Retina (tissue), 1 donor: Measurements from ENCODE around the gene SPATA6L.

Experiments used
- DNase-seq: peaks from one replicate; pipeline ENCODE4 v3.0.0-alpha.2; 2016

Gene SPATA6L

GRCh38 chr9:4581861-4582565 lies 84.3 kb downstream of the SPATA6L start:
- no peak for DNase-seq

- DNase-seq = peak; percentile 6
Observed at GRCh38 chr9:4581035-4581760, 85.1 kb downstream of the SPATA6L start.

GRCh38 chr9:4579001-4579400 lies 87.3 kb downstream of the SPATA6L start:
- no peak for DNase-seq

- DNase-seq = no peak
Observed at GRCh38 chr9:4576448-4576847, 89.8 kb downstream of the SPATA6L start.

- no peak for DNase-seq
Observed at GRCh38 chr9:4575997-4576396, 90.3 kb downstream of the SPATA6L start.

- DNase-seq = no peak
Observed at GRCh38 chr9:4574657-4575243, 91.5 kb downstream of the SPATA6L start.

GRCh38 chr9:4573634-4574389 lies 92.5 kb downstream of the SPATA6L start:
- DNase-seq = no peak

GRCh38 chr9:4573176-4573575 lies 93.1 kb downstream of the SPATA6L start:
- no peak for DNase-seq

GRCh38 chr9:4572184-4572826 lies 94.0 kb downstream of the SPATA6L start:
- no peak for DNase-seq

- no peak for DNase-seq
Observed at GRCh38 chr9:4569101-4569500, 97.2 kb downstream of the SPATA6L start.

GRCh38 chr9:4567601-4568000 lies 98.7 kb downstream of the SPATA6L start:
- no peak for DNase-seq

- DNase-seq = no peak
Observed at GRCh38 chr9:4566806-4567205, 99.5 kb downstream of the SPATA6L start.

- no peak for DNase-seq
Observed at GRCh38 chr9:4563105-4563504, 103.2 kb downstream of the SPATA6L start.

GRCh38 chr9:4559261-4560182 lies 106.8 kb downstream of the SPATA6L start:
- no peak for DNase-seq

- DNase-seq = no peak
Observed at GRCh38 chr9:4558371-4558998, 107.8 kb downstream of the SPATA6L start.

GRCh38 chr9:4555236-4555635 lies 111.0 kb downstream of the SPATA6L start:
- no peak for DNase-seq

GRCh38 chr9:4553951-4554381 lies 112.3 kb downstream of the SPATA6L start:
- DNase-seq = no peak

- DNase-seq = no peak
Observed at GRCh38 chr9:4550777-4551484, 115.3 kb downstream of the SPATA6L start.

GRCh38 chr9:4549751-4550295 lies 116.5 kb downstream of the SPATA6L start:
- DNase-seq = no peak
